Activated CD4-positive, alpha-beta T cell treated with anti-CD3 and anti-CD28 coated beads, Interleukin-2, amount 10 ng/mL, durations not matched to agents 24 days and 14 days (primary cell): ENCODE results near the gene SNCAIP. TPM values are rescaled to one million over a fixed set of nuclear protein-coding genes. Genes with fewer than 3 reads are reported as not detected.

ENCODE experiments used
- DNase-seq: peaks from one replicate; pipeline ENCODE4 v3.0.0; 2022
- H3K27ac Mint-ChIP-seq: one replicate; pipeline ENCODE4 v1.8.0; 2022; ENCODE audit warnings: mild to moderate bottlenecking, mixed read lengths
- H3K27me3 Mint-ChIP-seq: one replicate; pipeline ENCODE4 v1.8.0; 2022; ENCODE audit warnings: mixed read lengths
- H3K36me3 Mint-ChIP-seq: one replicate; pipeline ENCODE4 v1.8.0; 2022; ENCODE audit warnings: low read depth, mild to moderate bottlenecking, mixed read lengths
- H3K4me1 Mint-ChIP-seq: one replicate; pipeline ENCODE4 v1.8.0; 2021; ENCODE audit warnings: mixed read lengths
- H3K4me3 Mint-ChIP-seq: one replicate; pipeline ENCODE4 v1.8.0; 2022; ENCODE audit warnings: mild to moderate bottlenecking, moderate library complexity, mixed read lengths
- H3K9me3 Mint-ChIP-seq: one replicate; pipeline ENCODE4 v1.8.0; 2021; ENCODE audit warnings: mixed read lengths
- intact Hi-C: fragments of 100-400 bp; cut with micrococcal nuclease; formaldehyde crosslinking; loops from one replicate; pipeline ENCODE4 v1.15.1; 2023
- total RNA-seq: library from RNA; stranded (reverse); gene quantifications from 2 replicates; pipeline ENCODE4 v1.2.3, GENCODE V29; 2022

The SNCAIP gene
- total RNA-seq, 1 donor from 2014 or later = not detected

- Mint-ChIP-seq H3K4me3 (no peak overlapping the region), H3K9me3 (no peaks in the 10 kb centered on the region), H3K27me3 (no peaks in the 10 kb centered on the region), H3K36me3 (no peaks in the 10 kb centered on the region), H3K27ac (no peak overlapping the region), H3K4me1 (no peaks in the 10 kb centered on the region)
- DNase-seq = no peak
- intact Hi-C loops = no loop called here
Observed at GRCh38 chr5:122420537-122421236, 108.7 kb downstream of the SNCAIP start.

- Mint-ChIP-seq H3K9me3 (no peaks in the 10 kb centered on the region), H3K36me3 (no peaks in the 10 kb centered on the region), H3K4me3 (no peak overlapping the region), H3K27me3 (no peaks in the 10 kb centered on the region), H3K27ac (no peak overlapping the region), H3K4me1 (no peaks in the 10 kb centered on the region)
- intact Hi-C loops = no loop called here
- DNase-seq = no peak
Observed at GRCh38 chr5:122421374-122422079, 109.5 kb downstream of the SNCAIP start.

DNA sequence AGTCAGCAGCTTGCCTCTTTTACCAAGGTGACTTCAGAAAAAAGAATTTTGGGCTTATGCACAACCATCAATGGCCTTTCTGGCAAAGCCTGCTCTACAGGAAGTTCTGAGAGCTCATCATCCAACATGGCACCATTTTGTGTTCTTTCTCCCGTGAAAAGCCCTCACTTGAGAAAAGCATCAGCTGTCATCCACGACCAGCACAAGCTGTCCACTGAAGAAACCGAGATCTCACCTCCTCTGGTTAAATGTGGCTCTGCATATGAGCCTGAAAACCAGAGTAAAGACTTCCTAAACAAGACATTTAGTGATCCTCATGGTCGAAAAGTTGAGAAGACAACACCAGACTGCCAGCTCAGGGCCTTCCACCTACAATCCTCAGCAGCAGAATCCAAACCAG, 111.2 kb downstream of the SNCAIP start:
- no peak overlapping the region for H3K27ac Mint-ChIP-seq
- H3K36me3 Mint-ChIP-seq = no peaks in the 10 kb centered on the region
- no peaks in the 10 kb centered on the region for H3K9me3 Mint-ChIP-seq
- H3K4me3 Mint-ChIP-seq = no peak overlapping the region
- intact Hi-C loops = no loop called here
- no peak for DNase-seq
- H3K27me3 Mint-ChIP-seq = no peaks in the 10 kb centered on the region
- H3K4me1 Mint-ChIP-seq = no peaks in the 10 kb centered on the region

- H3K36me3 Mint-ChIP-seq = no peaks in the 10 kb centered on the region
- no peaks in the 10 kb centered on the region for H3K9me3 Mint-ChIP-seq
- no peak overlapping the region for H3K4me3 Mint-ChIP-seq
- DNase-seq = no peak
- H3K27ac Mint-ChIP-seq = no peak overlapping the region
- H3K4me1 Mint-ChIP-seq = no peaks in the 10 kb centered on the region
- H3K27me3 Mint-ChIP-seq = no peaks in the 10 kb centered on the region
- intact Hi-C loops = no loop called here
Observed at GRCh38 chr5:122424132-122424531, 112.1 kb downstream of the SNCAIP start.

DNA sequence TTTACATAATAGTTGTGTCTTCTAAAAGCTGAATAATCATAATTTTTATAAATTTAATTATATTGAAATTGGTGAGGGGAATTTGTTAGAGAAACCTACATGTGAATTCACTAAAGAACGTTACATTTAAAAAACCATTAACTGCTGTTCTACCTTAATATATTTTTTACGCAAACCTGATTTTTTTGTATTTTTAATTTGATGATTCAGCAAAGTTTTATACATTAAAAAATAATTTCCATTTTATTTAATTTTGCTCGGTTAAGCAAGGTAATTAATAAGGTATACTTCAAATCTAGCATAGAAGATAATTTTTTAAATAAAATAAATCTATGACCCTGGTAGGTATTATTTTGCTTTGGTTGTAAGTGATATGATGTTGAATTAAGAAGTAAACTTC, 114.3 kb downstream of the SNCAIP start:
- Mint-ChIP-seq H3K4me3 (no peak overlapping the region), H3K4me1 (no peaks in the 10 kb centered on the region), H3K27me3 (no peaks in the 10 kb centered on the region), H3K9me3 (no peaks in the 10 kb centered on the region), H3K27ac (no peak overlapping the region), H3K36me3 (no peaks in the 10 kb centered on the region)
- no peak for DNase-seq
- intact Hi-C loops = no loop called here

DNA sequence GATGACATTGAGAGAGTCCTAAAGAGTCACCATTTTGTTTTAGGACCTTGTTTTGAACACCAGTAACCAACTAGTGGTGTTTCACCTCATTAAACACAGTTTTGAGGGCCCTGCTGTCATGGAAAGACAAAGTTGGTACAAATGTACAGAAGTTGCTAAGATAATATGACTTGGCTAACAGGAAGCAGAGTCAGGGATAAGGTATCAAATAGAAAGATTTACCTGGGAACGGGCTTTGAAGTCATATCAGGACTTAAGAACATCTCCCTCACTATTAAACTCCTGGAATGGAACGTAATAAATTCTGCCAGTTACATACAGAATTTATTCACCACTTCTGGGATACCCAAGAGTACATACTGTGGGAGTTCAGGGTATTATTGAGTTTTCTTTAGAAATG, 115.6 kb downstream of the SNCAIP start:
- intact Hi-C loops = no loop called here
- DNase-seq = no peak
- no peaks in the 10 kb centered on the region for H3K27me3 Mint-ChIP-seq
- no peak overlapping the region for H3K27ac Mint-ChIP-seq
- H3K9me3 Mint-ChIP-seq = no peaks in the 10 kb centered on the region
- no peak overlapping the region for H3K4me3 Mint-ChIP-seq
- H3K4me1 Mint-ChIP-seq = no peaks in the 10 kb centered on the region
- H3K36me3 Mint-ChIP-seq = no peaks in the 10 kb centered on the region

GRCh38 chr5:122429545-122430318, 117.7 kb downstream of the SNCAIP start:
- H3K27ac Mint-ChIP-seq = no peak overlapping the region

GRCh38 chr5:122430319-122430586, 118.2 kb downstream of the SNCAIP start:
- no peaks in the 10 kb centered on the region for H3K36me3 Mint-ChIP-seq
- no peaks in the 10 kb centered on the region for H3K27me3 Mint-ChIP-seq
- H3K4me1 Mint-ChIP-seq = no peaks in the 10 kb centered on the region
- no peak overlapping the region for H3K27ac Mint-ChIP-seq
- DNase-seq = no peak
- H3K9me3 Mint-ChIP-seq = no peaks in the 10 kb centered on the region
- H3K4me3 Mint-ChIP-seq = no peak overlapping the region
- intact Hi-C loops = no loop called here

More at GRCh38 chr5:122429545-122430318, 117.7 kb downstream of the SNCAIP start:
- Mint-ChIP-seq H3K27me3 (no peaks in the 10 kb centered on the region), H3K9me3 (no peaks in the 10 kb centered on the region), H3K36me3 (no peaks in the 10 kb centered on the region), H3K4me1 (no peaks in the 10 kb centered on the region), H3K4me3 (no peak overlapping the region)
- intact Hi-C loops = no loop called here
- DNase-seq = no peak

DNA sequence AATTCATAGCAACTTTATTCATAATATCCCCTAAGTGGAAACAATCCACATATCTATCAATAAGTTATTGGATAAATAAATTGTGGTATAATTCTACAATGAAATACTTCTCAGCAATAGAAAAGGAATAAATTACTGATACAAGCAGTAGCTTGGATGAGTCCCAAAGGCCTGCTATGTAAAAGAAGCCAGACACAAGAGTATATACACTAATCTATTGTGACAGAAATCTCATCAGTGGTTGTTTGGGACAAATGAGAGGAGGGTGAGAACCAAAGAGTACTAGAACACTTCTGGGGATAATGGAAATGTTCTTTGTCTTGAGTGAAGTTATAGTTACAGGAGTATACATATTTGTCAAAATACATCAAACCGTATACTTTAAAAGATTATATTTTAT, 119.3 kb downstream of the SNCAIP start:
- no peak for DNase-seq
- Mint-ChIP-seq H3K4me3 (no peak overlapping the region), H3K9me3 (no peaks in the 10 kb centered on the region), H3K27ac (no peak overlapping the region), H3K36me3 (no peaks in the 10 kb centered on the region), H3K4me1 (no peaks in the 10 kb centered on the region), H3K27me3 (no peaks in the 10 kb centered on the region)
- intact Hi-C loops = no loop called here

DNA sequence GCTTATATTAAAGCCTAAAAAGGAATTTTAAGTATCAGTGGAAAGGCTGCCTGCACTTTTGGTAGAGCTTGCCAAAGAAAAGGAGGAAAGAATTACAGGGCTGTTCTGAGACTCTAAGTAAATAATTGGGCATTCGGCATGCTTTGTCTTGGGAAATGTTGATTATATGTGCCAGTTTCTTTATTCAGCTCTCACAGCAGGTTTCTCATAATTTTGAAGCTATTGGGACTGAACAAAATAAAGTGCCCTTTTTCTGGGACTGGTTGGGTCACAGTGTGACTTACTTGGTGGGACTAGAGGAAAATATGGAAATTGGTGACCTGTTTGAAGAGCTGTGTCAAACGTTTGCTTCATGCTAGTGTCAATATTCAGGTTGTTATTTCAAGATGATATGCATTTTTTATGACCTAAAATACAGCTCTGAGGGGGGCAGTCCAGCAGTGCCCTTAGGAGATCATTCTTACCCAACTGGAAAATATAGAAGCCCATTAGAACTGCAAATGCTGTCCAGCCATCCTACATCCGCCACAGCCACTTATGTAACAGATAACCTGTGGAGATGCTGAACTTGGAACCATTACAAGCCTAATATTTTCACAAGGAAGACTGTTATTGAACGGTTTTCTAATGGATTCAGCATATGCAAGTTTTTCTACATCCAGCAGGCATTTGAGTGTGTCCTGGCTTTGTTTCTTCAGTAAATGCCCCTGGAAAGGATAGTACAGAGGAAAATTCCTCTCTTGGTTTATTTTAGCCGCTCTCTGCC, 122.4 kb downstream of the SNCAIP start:
- intact Hi-C loops = no loop called here
- Mint-ChIP-seq H3K27me3 (no peaks in the 10 kb centered on the region), H3K4me3 (no peak overlapping the region), H3K4me1 (no peaks in the 10 kb centered on the region), H3K9me3 (no peaks in the 10 kb centered on the region), H3K36me3 (no peaks in the 10 kb centered on the region), H3K27ac (no peak overlapping the region)
- no peak for DNase-seq

DNA sequence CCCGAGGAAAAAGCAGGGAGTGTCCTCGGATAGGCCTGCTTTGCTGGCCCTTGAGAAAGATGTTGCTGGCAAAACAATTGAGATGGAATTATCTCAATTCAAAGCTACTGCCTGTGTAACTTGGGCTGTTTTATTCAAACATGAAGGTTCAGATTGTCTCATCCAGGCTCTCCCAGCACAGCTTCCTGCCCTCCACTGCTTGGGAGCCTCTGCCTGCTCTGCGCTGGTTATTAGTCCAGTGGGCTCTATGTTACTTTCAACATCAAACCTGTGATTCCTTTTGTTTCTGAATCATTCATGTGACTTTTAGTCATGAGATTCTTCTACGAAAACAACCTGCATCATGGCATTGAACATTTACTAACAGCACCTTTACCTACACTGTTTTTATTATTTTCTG, 123.2 kb downstream of the SNCAIP start:
- Mint-ChIP-seq H3K27me3 (no peaks in the 10 kb centered on the region), H3K36me3 (no peaks in the 10 kb centered on the region), H3K27ac (no peak overlapping the region), H3K9me3 (no peaks in the 10 kb centered on the region), H3K4me1 (no peaks in the 10 kb centered on the region), H3K4me3 (no peak overlapping the region)
- intact Hi-C loops = no loop called here
- DNase-seq = no peak

DNA sequence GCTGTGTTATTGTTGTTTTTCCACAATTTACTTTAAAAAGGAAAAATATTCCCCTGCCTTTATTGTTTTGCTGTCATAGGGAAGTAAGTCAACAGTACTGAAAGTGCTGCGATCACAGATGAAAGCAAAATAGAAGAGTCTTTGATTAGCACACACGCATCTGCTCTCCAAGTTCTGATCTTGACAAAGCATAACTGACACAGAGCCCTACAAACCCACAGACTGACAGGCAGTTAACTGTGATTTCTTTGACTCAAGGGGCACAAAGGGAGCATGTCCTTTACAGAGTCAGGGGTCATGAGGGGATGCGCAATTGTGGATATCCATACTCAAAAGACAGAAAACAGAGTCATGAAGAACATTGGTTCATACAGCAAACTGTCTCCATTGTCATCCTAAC, 123.7 kb downstream of the SNCAIP start:
- DNase-seq = no peak
- H3K36me3 Mint-ChIP-seq = no peaks in the 10 kb centered on the region
- H3K4me3 Mint-ChIP-seq = no peak overlapping the region
- intact Hi-C loops = no loop called here
- H3K27ac Mint-ChIP-seq = no peak overlapping the region
- no peaks in the 10 kb centered on the region for H3K27me3 Mint-ChIP-seq
- no peaks in the 10 kb centered on the region for H3K9me3 Mint-ChIP-seq
- H3K4me1 Mint-ChIP-seq = no peaks in the 10 kb centered on the region

DNA sequence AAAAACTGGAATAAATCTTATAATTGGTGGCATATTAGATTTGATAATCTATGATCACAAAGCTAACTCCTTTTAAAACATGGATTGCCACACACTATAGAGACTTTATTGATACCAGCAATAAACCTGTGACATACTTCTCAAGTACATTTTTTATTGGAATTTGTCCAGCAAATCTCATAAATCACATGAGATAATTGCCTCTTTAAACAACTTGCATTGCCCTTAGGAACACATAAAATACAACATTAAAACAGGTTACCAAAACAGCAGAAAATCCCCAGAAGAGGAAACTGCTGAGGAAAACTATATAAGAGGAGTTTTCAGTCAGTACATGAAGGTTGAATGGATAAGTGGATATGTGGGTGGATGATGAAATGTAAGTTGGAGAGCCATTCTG, 124.6 kb downstream of the SNCAIP start:
- no peaks in the 10 kb centered on the region for H3K36me3 Mint-ChIP-seq
- no peak overlapping the region for H3K4me3 Mint-ChIP-seq
- no peaks in the 10 kb centered on the region for H3K27me3 Mint-ChIP-seq
- H3K9me3 Mint-ChIP-seq = no peaks in the 10 kb centered on the region
- no peaks in the 10 kb centered on the region for H3K4me1 Mint-ChIP-seq
- no peak overlapping the region for H3K27ac Mint-ChIP-seq
- intact Hi-C loops = no loop called here
- no peak for DNase-seq

DNA sequence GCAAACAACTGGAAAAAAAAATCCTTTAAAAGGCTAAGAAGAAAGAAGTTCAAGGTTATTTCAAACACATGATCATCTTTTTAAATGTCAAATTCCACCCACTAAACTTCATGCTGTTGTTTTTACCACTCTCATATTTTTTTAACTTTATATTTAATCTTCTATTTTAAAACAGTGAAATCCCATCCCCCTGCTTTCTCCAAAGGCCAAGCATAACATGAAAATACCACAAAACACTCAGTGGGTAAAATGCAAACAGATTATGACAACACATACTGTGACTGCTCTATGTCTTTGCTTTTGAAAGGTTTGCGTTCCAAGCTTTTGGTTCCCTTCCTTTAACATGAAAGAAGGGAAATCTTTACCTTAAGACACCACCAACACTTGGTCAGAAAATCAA, 127.6 kb downstream of the SNCAIP start:
- Mint-ChIP-seq H3K27me3 (no peaks in the 10 kb centered on the region), H3K4me1 (no peaks in the 10 kb centered on the region), H3K36me3 (no peaks in the 10 kb centered on the region), H3K4me3 (no peak overlapping the region), H3K9me3 (no peaks in the 10 kb centered on the region), H3K27ac (no peak overlapping the region)
- no peak for DNase-seq
- intact Hi-C loops = no loop called here
